Breast epithelium (tissue), 4 donors: Measurements from ENCODE around the gene OR8K5. TPM values are rescaled to one million over a fixed set of nuclear protein-coding genes. Genes with fewer than 3 reads are reported as not detected.

ENCODE experiments used
- DNase-seq, 2 donors: peaks; one replicate each; pipeline ENCODE4 v3.0.0-alpha.2; 2019; ENCODE audit warnings: low spot score in 2 of 2
- H3K27ac ChIP-seq, 2 donors: fragments of 200-600 bp; sonication (generic) in 1 of 2; one replicate each; pipeline ENCODE4 v1.5.1; 2016 to 2019; ENCODE audit warnings: mild to moderate bottlenecking in 1 of 2
- H3K27me3 ChIP-seq, 2 donors: fragments of 200-600 bp; sonication (generic) in 1 of 2; one replicate each; pipeline versions ENCODE4 v1.5.1 to v1.6.0; 2017 to 2019; ENCODE audit warnings: control low read depth in 1 of 2, mild to moderate bottlenecking in 1 of 2
- H3K36me3 ChIP-seq: fragments of 200-600 bp; one replicate; pipeline ENCODE4 v1.5.1; 2019
- H3K4me1 ChIP-seq, 2 donors: fragments of 200-600 bp; sonication (generic); one replicate each; pipeline ENCODE4 v1.5.1; 2016 to 2019; ENCODE audit warnings: control low read depth in 1 of 2
- H3K4me3 ChIP-seq, 3 donors: fragments of 200-600 bp; sonication (generic); 1 replicate in 2 of 3; 2 replicates in 1 of 3; pipeline ENCODE4 v1.5.1; 2016 to 2019; ENCODE audit warnings: mild to moderate bottlenecking in 3 of 3, moderate library complexity in 2 of 3
- H3K9me3 ChIP-seq, 2 donors: fragments of 200-600 bp; sonication (generic) in 1 of 2; one replicate each; pipeline ENCODE4 v1.5.1; 2016 to 2019; ENCODE audit warnings: control low read depth in 1 of 2
- CTCF ChIP-seq, 3 donors: fragments of 450-650 bp; IDR thresholded peaks; one replicate each; pipeline ENCODE4 v1.5.1; 2016 to 2017; ENCODE audit warnings: antibody characterized with exemption in 3 of 3, mild to moderate bottlenecking in 3 of 3, moderate library complexity in 3 of 3
- POLR2A ChIP-seq: fragments of 450-650 bp; IDR thresholded peaks from one replicate; pipeline ENCODE4 v1.6.1; 2016; ENCODE audit warnings: antibody characterized with exemption, mild to moderate bottlenecking, moderate library complexity
- POLR2AphosphoS5 ChIP-seq, 3 donors: sonication (generic); formaldehyde crosslinking; IDR thresholded peaks; one replicate each; pipeline ENCODE4 v1.6.1; 2017; ENCODE audit warnings: antibody characterized with exemption in 3 of 3
- intact Hi-C: fragments of 100-400 bp; cut with DNase I; formaldehyde crosslinking; loops from one replicate; pipeline ENCODE4 v1.15.1; 2023; ENCODE audit warnings: low total_unique reads
- total RNA-seq, 3 donors: library from RNA; depleted of rRNA; stranded (reverse); fragments of >200 nt; gene quantifications; one replicate each; pipeline ENCODE4 v1.1.0, GENCODE V29; 2016

OR8K5 gene
- total RNA-seq = not detected

- intact Hi-C loops = no loop called here
- Histone ChIP-seq H3K4me3 (no peak within 1 kb of the TSS), H3K27me3 (no peaks in the 10 kb centered on the region), H3K4me1 (no peaks in the 10 kb centered on the region), H3K27ac (no peak within 1 kb of the TSS), H3K9me3 (peaks cover 0 to 12% of the 10 kb centered on the region in 2 donors), H3K36me3 (no peaks in the 10 kb centered on the region)
- DNase-seq = no peak
- TF ChIP-seq POLR2A = no peak
Observed at GRCh38 chr11:56160217-56160616, at the start of gene OR8K5. Gene OR8K5, minus strand, starts transcription at chr11:56160317. Its CDS starts 0 bp downstream, at chr11:56160317.

- no peak overlapping the region for H3K27ac ChIP-seq
- H3K36me3 ChIP-seq = no peaks in the 10 kb centered on the region
- intact Hi-C loops = no loop called here
- H3K27me3 ChIP-seq = no peaks in the 10 kb centered on the region
- TF ChIP-seq CTCF (IDR thresholded peaks at IDR 0.05) = no peak
- no peak for TF ChIP-seq POLR2A
- TF ChIP-seq POLR2AphosphoS5 (IDR thresholded peaks at IDR 0.05) = no peak
- no peaks in the 10 kb centered on the region for H3K9me3 ChIP-seq
- no peak for DNase-seq
- H3K4me3 ChIP-seq = no peak overlapping the region
- H3K4me1 ChIP-seq = no peaks in the 10 kb centered on the region
Observed at GRCh38 chr11:56207790-56208189, 47.7 kb upstream of the OR8K5 start.

- Histone ChIP-seq H3K27me3 (no peaks in the 10 kb centered on the region), H3K9me3 (no peaks in the 10 kb centered on the region), H3K4me1 (no peaks in the 10 kb centered on the region), H3K36me3 (no peaks in the 10 kb centered on the region), H3K27ac (no peak overlapping the region), H3K4me3 (no peak overlapping the region)
- TF ChIP-seq POLR2AphosphoS5 (IDR thresholded peaks at IDR 0.05) = no peak
- TF ChIP-seq CTCF (IDR thresholded peaks at IDR 0.05) = no peak
- no peak for TF ChIP-seq POLR2A
- no peak for DNase-seq
- intact Hi-C loops = no loop called here
Observed at GRCh38 chr11:56197367-56197766, 37.2 kb upstream of the OR8K5 start.

GRCh38 chr11:56196705-56197104 lies 36.6 kb upstream of the OR8K5 start:
- TF ChIP-seq POLR2AphosphoS5 (IDR thresholded peaks at IDR 0.05) (no peak), POLR2A (no peak), CTCF (IDR thresholded peaks at IDR 0.05) (no peak)
- H3K9me3 ChIP-seq = peaks cover 0 to 3% of the 10 kb centered on the region in 2 donors
- H3K27ac ChIP-seq = no peak overlapping the region
- intact Hi-C loops = no loop called here
- DNase-seq = no peak
- H3K27me3 ChIP-seq = no peaks in the 10 kb centered on the region
- H3K36me3 ChIP-seq = no peaks in the 10 kb centered on the region
- no peak overlapping the region for H3K4me3 ChIP-seq
- no peaks in the 10 kb centered on the region for H3K4me1 ChIP-seq

GRCh38 chr11:56188602-56189001 lies 28.5 kb upstream of the OR8K5 start:
- intact Hi-C loops = no loop called here
- H3K36me3 ChIP-seq = no peaks in the 10 kb centered on the region
- H3K4me3 ChIP-seq = no peak overlapping the region
- peaks cover 0 to 9% of the 10 kb centered on the region in 2 donors for H3K9me3 ChIP-seq
- no peaks in the 10 kb centered on the region for H3K27me3 ChIP-seq
- no peaks in the 10 kb centered on the region for H3K4me1 ChIP-seq
- no peak overlapping the region for H3K27ac ChIP-seq
- TF ChIP-seq POLR2A (no peak), POLR2AphosphoS5 (IDR thresholded peaks at IDR 0.05) (no peak), CTCF (IDR thresholded peaks at IDR 0.05) (no peak)
- DNase-seq = no peak

GRCh38 chr11:56183459-56183858 lies 23.3 kb upstream of the OR8K5 start:
- H3K36me3 ChIP-seq = no peaks in the 10 kb centered on the region
- intact Hi-C loops = no loop called here
- no peak overlapping the region for H3K4me3 ChIP-seq
- H3K4me1 ChIP-seq = no peaks in the 10 kb centered on the region
- H3K9me3 ChIP-seq = peaks cover 5 to 15% of the 10 kb centered on the region in 2 donors
- H3K27ac ChIP-seq = no peak overlapping the region
- H3K27me3 ChIP-seq = no peaks in the 10 kb centered on the region
- TF ChIP-seq POLR2A = no peak
- no peak for DNase-seq
